Natural killer cell (primary cell): ENCODE data around the gene SDC3. TPM values are rescaled to one million over a fixed set of nuclear protein-coding genes. Genes with fewer than 3 reads are reported as not detected.

ENCODE experiments used
- ATAC-seq, 3 donors: fragments of 150-1000 bp in 2 of 3; fragments of 200-7000 bp in 1 of 3; cut with Tn5 transposase; 1 replicate in 1 of 3; 2 replicates in 2 of 3; pipeline ENCODE4 v1.10.0; 2021; ENCODE audit warnings: mild to moderate bottlenecking in 2 of 3, moderate library complexity in 2 of 3
- DNase-seq, 2 donors: peaks; one replicate each; pipeline versions ENCODE4 v3.0.0 to v3.0.0-alpha.2; 2013 to 2021; ENCODE audit warnings: mixed read lengths in 1 of 2
- H3K27ac ChIP-seq: one replicate; pipeline ENCODE4 v1.5.1; 2013; ENCODE audit warnings: mild to moderate bottlenecking, low read length
- H3K27me3 ChIP-seq: one replicate; pipeline ENCODE4 v1.6.1; 2013; ENCODE audit warnings: low read length; ENCODE audit not compliant: control insufficient read depth, insufficient read depth
- H3K36me3 ChIP-seq: one replicate; pipeline ENCODE4 v1.6.1; 2013; ENCODE audit warnings: low read length; ENCODE audit not compliant: control insufficient read depth, insufficient read depth
- H3K4me1 ChIP-seq: one replicate; pipeline ENCODE4 v1.6.1; 2013; ENCODE audit warnings: low read length; ENCODE audit not compliant: control insufficient read depth, insufficient read depth
- H3K4me3 ChIP-seq: one replicate; pipeline ENCODE4 v1.5.1; 2013; ENCODE audit warnings: low read length
- H3K9me3 ChIP-seq: one replicate; pipeline ENCODE4 v1.6.1; 2013; ENCODE audit warnings: low read length; ENCODE audit not compliant: control insufficient read depth, insufficient read depth
- H3K27ac Mint-ChIP-seq, 2 donors: one replicate each; pipeline ENCODE4 v1.8.0; 2022; ENCODE audit warnings: mild to moderate bottlenecking in 2 of 2, mixed read lengths in 2 of 2, moderate library complexity in 1 of 2
- H3K27me3 Mint-ChIP-seq, 2 donors: one replicate each; pipeline ENCODE4 v1.8.0; 2022; ENCODE audit warnings: low read depth in 2 of 2, mixed read lengths in 2 of 2
- H3K36me3 Mint-ChIP-seq: one replicate; pipeline ENCODE4 v1.8.0; 2022; ENCODE audit warnings: mixed read lengths
- H3K4me1 Mint-ChIP-seq, 2 donors: one replicate each; pipeline ENCODE4 v1.8.0; 2022; ENCODE audit warnings: mixed read lengths in 2 of 2
- H3K4me3 Mint-ChIP-seq: one replicate; pipeline ENCODE4 v1.8.0; 2022; ENCODE audit warnings: mild to moderate bottlenecking, moderate library complexity, mixed read lengths
- H3K9me3 Mint-ChIP-seq, 2 donors: one replicate each; pipeline ENCODE4 v1.8.0; 2022; ENCODE audit warnings: mixed read lengths in 2 of 2
- CTCF ChIP-seq: fragments of 200-600 bp; IDR thresholded peaks from one replicate; pipeline ENCODE4 v1.8.0; 2022; ENCODE audit warnings: antibody characterized with exemption
- WGBS: methylation state at CpG from one replicate; pipeline ENCODE4 v1.1.7; 2013; ENCODE audit warnings: missing lambda C conversion rate; ENCODE audit not compliant: insufficient coverage; 5-methylcytosine and 5-hydroxymethylcytosine counted together
- intact Hi-C: fragments of 100-400 bp; cut with micrococcal nuclease; formaldehyde crosslinking; loops from one replicate; pipeline ENCODE4 v1.14.2; 2022
- total RNA-seq, 4 donors: library from RNA; stranded (reverse); fragments of 120-200 nt in 1 of 4; gene quantifications; one replicate each; pipeline versions ENCODE4 v1.2.3 to v1.2.4, GENCODE V29; 2013 to 2022

SDC3 gene
- total RNA-seq, 3 donors from 2014 or later (not counting 1 experiment from before 2014, with no cell fraction given) = 0.33 to 0.63 TPM; not detected in 1

GRCh38 chr1:30838996-30839395 lies 69.6 kb downstream of the SDC3 start:
- Mint-ChIP-seq H3K9me3 (no peaks in the 10 kb centered on the region), H3K4me3 (no peak overlapping the region), H3K4me1 (no peaks in the 10 kb centered on the region), H3K27ac (no peak overlapping the region), H3K27me3 (peaks cover 39 to 69% of the 10 kb centered on the region in 2 donors), H3K36me3 (no peaks in the 10 kb centered on the region)
- Histone ChIP-seq H3K9me3 (no peaks in the 10 kb centered on the region), H3K27me3 (peaks cover 2% of the 10 kb centered on the region), H3K4me1 (no peaks in the 10 kb centered on the region), H3K27ac (no peak overlapping the region), H3K4me3 (no peak overlapping the region), H3K36me3 (no peaks in the 10 kb centered on the region)
- ATAC-seq = no peak
- no peak for TF ChIP-seq CTCF
- WGBS = 88% methylated on average over 7 of the region's 7 CpGs
- intact Hi-C loops = no loop called here
- DNase-seq = no peak

GRCh38 chr1:30837653-30838052 lies 70.9 kb downstream of the SDC3 start:
- Mint-ChIP-seq H3K4me1 (no peaks in the 10 kb centered on the region), H3K27me3 (peaks cover 36 to 70% of the 10 kb centered on the region in 2 donors)
- 86% methylated on average over 1 of the region's 1 CpG for WGBS

GRCh38 chr1:30834253-30834652 lies 74.3 kb downstream of the SDC3 start:
- no peak overlapping the region for H3K27ac Mint-ChIP-seq
- H3K36me3 ChIP-seq = no peaks in the 10 kb centered on the region

More at GRCh38 chr1:30837653-30838052, 70.9 kb downstream of the SDC3 start:
- H3K4me3 Mint-ChIP-seq = no peak overlapping the region
- Histone ChIP-seq H3K4me3 (no peak overlapping the region), H3K27ac (no peak overlapping the region), H3K4me1 (no peaks in the 10 kb centered on the region), H3K9me3 (no peaks in the 10 kb centered on the region), H3K36me3 (no peaks in the 10 kb centered on the region), H3K27me3 (peaks cover 2% of the 10 kb centered on the region)
- ATAC-seq = no peak
- intact Hi-C loops = no loop called here
- no peaks in the 10 kb centered on the region for H3K9me3 Mint-ChIP-seq
- no peak overlapping the region for H3K27ac Mint-ChIP-seq
- no peak for DNase-seq
- H3K36me3 Mint-ChIP-seq = no peaks in the 10 kb centered on the region
- TF ChIP-seq CTCF = no peak

More at GRCh38 chr1:30834253-30834652, 74.3 kb downstream of the SDC3 start:
- no peak overlapping the region for H3K4me3 ChIP-seq
- Mint-ChIP-seq H3K9me3 (no peaks in the 10 kb centered on the region), H3K27me3 (peaks cover 27 to 61% of the 10 kb centered on the region in 2 donors), H3K4me1 (no peaks in the 10 kb centered on the region), H3K4me3 (no peak overlapping the region), H3K36me3 (no peaks in the 10 kb centered on the region)
- WGBS = 75% methylated on average over 3 of the region's 4 CpGs
- H3K9me3 ChIP-seq = no peaks in the 10 kb centered on the region
- ATAC-seq = no peak
- no peak for TF ChIP-seq CTCF
- no peaks in the 10 kb centered on the region for H3K4me1 ChIP-seq
- DNase-seq = no peak
- peaks cover 2% of the 10 kb centered on the region for H3K27me3 ChIP-seq
- intact Hi-C loops = no loop called here
- no peak overlapping the region for H3K27ac ChIP-seq
